Endothelial cell of umbilical vein (primary cell): ENCODE data around the gene LURAP1L. TPM values are rescaled to one million over a fixed set of nuclear protein-coding genes. Genes with fewer than 3 reads are reported as not detected.

Source experiments
- BruUV-seq: library from RNA; stranded (reverse); fragments of 400-500 nt; replicated peaks from 2 replicates; lab custom pipeline; 2021; lab: Mats Ljungman, UMichigan
- CTCF ChIA-PET: fragments of 300-600, 350-600 bp; sonication (Branson Sonifier 250); formaldehyde crosslinking; loops from one replicate; lab custom pipeline; 2021; ENCODE audit warnings: antibody characterized with exemption, inconsistent platforms; lab: Charles Lee
- POLR2A ChIA-PET: fragments of 300-600, 350-600 bp; sonication (Branson Sonifier 250); formaldehyde crosslinking; loops from one replicate; lab custom pipeline; 2021; ENCODE audit warnings: antibody characterized with exemption, inconsistent platforms; lab: Charles Lee
- DNase-seq: peaks from one replicate; pipeline ENCODE4 v3.0.0-alpha.2; 2011; ENCODE audit warnings: low read depth, low spot score
- FAIRE-seq: peaks from 2 replicates; lab custom pipeline; 2011; peaks lifted over from hg19 to GRCh38; lab: Jason Lieb, UNC
- H2AFZ ChIP-seq: 2 replicates; pipeline ENCODE4 v1.6.0; 2012; ENCODE audit warnings: low read depth, low read length, control low read depth, inconsistent platforms
- H3K27ac ChIP-seq: 2 replicates; pipeline ENCODE4 v1.5.1; 2011; ENCODE audit warnings: low read depth, mild to moderate bottlenecking, control low read depth, low read length, moderate library complexity; ENCODE audit not compliant: insufficient read depth
- H3K27me3 ChIP-seq, 2 experiments: 2 replicates each; pipeline versions ENCODE4 v1.6.0 to v1.6.1; 2011; ENCODE audit warnings: low read length in 2 of 2, mixed read lengths in 1 of 2; ENCODE audit not compliant: control insufficient read depth in 2 of 2, insufficient read depth in 2 of 2
- H3K36me3 ChIP-seq, 2 experiments: 2 replicates in 1 of 2; 3 replicates in 1 of 2; pipeline ENCODE4 v1.5.1; 2011; ENCODE audit warnings: low read length in 2 of 2, mild to moderate bottlenecking in 1 of 2, moderate library complexity in 1 of 2; ENCODE audit not compliant: control insufficient read depth in 2 of 2, insufficient read depth in 2 of 2; ENCODE audit errors: extremely low read depth in 1 of 2
- H3K4me1 ChIP-seq: 3 replicates; pipeline ENCODE4 v1.5.1; 2011; ENCODE audit warnings: mild to moderate bottlenecking, low read length; ENCODE audit not compliant: control insufficient read depth, insufficient read depth; ENCODE audit errors: extremely low read depth
- H3K4me2 ChIP-seq: 2 replicates; pipeline ENCODE4 v1.6.1; 2011; ENCODE audit warnings: low read length, control low read depth, mixed read lengths; ENCODE audit not compliant: insufficient read depth
- H3K4me3 ChIP-seq, 3 experiments: fragments of 200-600 bp in 1 of 3; sonication (generic), shearing (Covaris generic) in 1 of 3; replicated peaks in 1 of 3; 2 replicates each; pipeline ENCODE4 v1.5.1; 2011 to 2016; ENCODE audit warnings: control low read depth in 3 of 3, low read length in 3 of 3, mild to moderate bottlenecking in 2 of 3, inconsistent platforms in 1 of 3, low read depth in 1 of 3, moderate library complexity in 1 of 3; ENCODE audit not compliant: insufficient read depth in 1 of 3
- H3K79me2 ChIP-seq: 2 replicates; pipeline ENCODE4 v1.6.0; 2012; ENCODE audit warnings: low read length, inconsistent platforms; ENCODE audit not compliant: control insufficient read depth, insufficient read depth
- H3K9ac ChIP-seq: replicated peaks from 2 replicates; pipeline ENCODE3; 2011; ENCODE audit warnings: low read length, control low read depth; ENCODE audit not compliant: insufficient read depth; ENCODE audit errors: extremely low read depth
- H3K9me1 ChIP-seq: replicated peaks from 3 replicates; pipeline ENCODE4 v1.6.0; 2011; ENCODE audit warnings: mild to moderate bottlenecking, low read length; ENCODE audit not compliant: control insufficient read depth, insufficient read depth; ENCODE audit errors: extremely low read depth
- H3K9me3 ChIP-seq: replicated peaks from 2 replicates; pipeline ENCODE4 v1.5.1; 2012; ENCODE audit warnings: low read length, inconsistent platforms; ENCODE audit not compliant: control insufficient read depth, insufficient read depth
- H4K20me1 ChIP-seq: replicated peaks from 2 replicates; pipeline ENCODE3; 2011; ENCODE audit warnings: mild to moderate bottlenecking, low read length; ENCODE audit not compliant: control insufficient read depth, insufficient read depth; ENCODE audit errors: extremely low read depth
- CTCF ChIP-seq, 2 donors: IDR thresholded peaks; 1 replicate in 1 of 2; 2 replicates in 1 of 2; pipeline ENCODE4 v1.5.1; 2011; ENCODE audit warnings: low read length in 2 of 2, mild to moderate bottlenecking in 2 of 2, moderate library complexity in 2 of 2, control low read depth in 1 of 2, inconsistent platforms in 1 of 2, low read depth in 1 of 2; ENCODE audit not compliant: insufficient read depth in 1 of 2; ENCODE audit errors: extremely low read depth in 1 of 2
- EZH2 ChIP-seq: IDR thresholded peaks from 2 replicates; pipeline ENCODE4 v1.6.1; 2012; ENCODE audit warnings: borderline replicate concordance, low read depth, mild to moderate bottlenecking, moderate library complexity, low read length, inconsistent platforms; ENCODE audit not compliant: severe bottlenecking
- FOS ChIP-seq: IDR thresholded peaks from 2 replicates; pipeline ENCODE4 v1.6.1; 2011; ENCODE audit warnings: mild to moderate bottlenecking, low read length, moderate library complexity, borderline replicate concordance; ENCODE audit not compliant: insufficient read depth
- GATA2 ChIP-seq: IDR thresholded peaks from 2 replicates; pipeline ENCODE4 v1.7.0; 2011; ENCODE audit warnings: low read depth, mild to moderate bottlenecking, moderate library complexity, mixed read lengths, low read length; ENCODE audit not compliant: insufficient read length, insufficient read depth
- JUN ChIP-seq: IDR thresholded peaks from 2 replicates; pipeline ENCODE4 v1.6.1; 2011; ENCODE audit warnings: borderline replicate concordance, low read depth; ENCODE audit not compliant: insufficient read length, insufficient read depth
- MAX ChIP-seq: IDR thresholded peaks from 2 replicates; pipeline ENCODE4 v1.6.1; 2011; ENCODE audit not compliant: insufficient read depth, insufficient read length
- POLR2A ChIP-seq: IDR thresholded peaks from 2 replicates; pipeline ENCODE4 v1.6.1; 2012; ENCODE audit warnings: low read depth, mild to moderate bottlenecking, control low read depth, low read length
- POLR2AphosphoS5 ChIP-seq: IDR thresholded peaks from 2 replicates; pipeline ENCODE4 v1.6.1; 2012; ENCODE audit warnings: low read depth, mild to moderate bottlenecking, control low read depth, low read length, moderate library complexity; ENCODE audit not compliant: insufficient read depth
- dilution Hi-C: fragments of 300-500 bp; cut with MboI; formaldehyde crosslinking; loops from one replicate; pipeline ENCODE4 v1.15.0; 2019; ENCODE audit warnings: low sequenced_read_pairs; ENCODE audit not compliant: extremely low pct_ligation_motif_present
- intact Hi-C: fragments of 100-400 bp; cut with micrococcal nuclease; formaldehyde crosslinking; loops from one replicate; pipeline ENCODE4 v1.10.0; 2022
- polyA plus RNA-seq, 4 experiments: library from polyadenylated mRNA; depleted of rRNA in 3 of 4; stranded (reverse) in 3 of 4; unstranded in 1 of 4; fragments of >200 nt; gene quantifications; 2 replicates each; pipeline versions ENCODE4 v1.2.1 to v1.2.3, GENCODE V29; 2011 to 2012; ENCODE audit warnings: missing spikeins in 1 of 4
- total RNA-seq: library from RNA; stranded (reverse); gene quantifications from 2 replicates; pipeline ENCODE4 v1.2.3, GENCODE V29; 2021

The LURAP1L gene
- total and polyA plus RNA-seq, 2 donors (not counting 3 experiments of a cell fraction or from before 2014, with no cell fraction given) = 1.5 to 3.3 TPM

GRCh38 chr9:12853051-12853450 lies 78.2 kb downstream of the LURAP1L start:
- no peaks in the 10 kb centered on the region for H4K20me1 ChIP-seq
- H3K4me1 ChIP-seq = no peaks in the 10 kb centered on the region
- no peaks in the 10 kb centered on the region for H3K9me3 ChIP-seq
- dilution Hi-C loops (no loop called here), intact Hi-C loops (no loop called here)
- H3K4me2 ChIP-seq = no peak overlapping the region
- CTCF ChIA-PET = interaction anchor here (1.1 to 1.3 kb wide), 3 partner anchors 9 to 13 kb away, joined by 3 to 6 read pairs (median 4); no protein-coding TSS in a partner anchor
- H3K4me3 ChIP-seq = no peak overlapping the region
- H3K27ac ChIP-seq = no peak overlapping the region
- no peaks in the 10 kb centered on the region for H3K9me1 ChIP-seq
- H2AFZ ChIP-seq = no peak overlapping the region
- no peaks in the 10 kb centered on the region for H3K36me3 ChIP-seq
- no peak for FAIRE-seq
- no peaks in the 10 kb centered on the region for H3K27me3 ChIP-seq
- POLR2A ChIA-PET = no interaction called here
- H3K79me2 ChIP-seq = no peaks in the 10 kb centered on the region
- DNase-seq = no peak
- no TSS peak for BruUV-seq
- no peak overlapping the region for H3K9ac ChIP-seq
- TF ChIP-seq MAX (no peak), JUN (no peak), EZH2 (no peak), FOS (no peak), CTCF (IDR thresholded peaks at IDR 0.05; ENCODE audit: extremely low read depth in 1 of 2, insufficient read depth in 1 of 2, low read depth in 1 of 2, low read length in 2 of 2) (no peak), POLR2AphosphoS5 (no peak), POLR2A (no peak), GATA2 (no peak)
